ENCODE data around the gene RBM42.

The RBM42 gene

DNA sequence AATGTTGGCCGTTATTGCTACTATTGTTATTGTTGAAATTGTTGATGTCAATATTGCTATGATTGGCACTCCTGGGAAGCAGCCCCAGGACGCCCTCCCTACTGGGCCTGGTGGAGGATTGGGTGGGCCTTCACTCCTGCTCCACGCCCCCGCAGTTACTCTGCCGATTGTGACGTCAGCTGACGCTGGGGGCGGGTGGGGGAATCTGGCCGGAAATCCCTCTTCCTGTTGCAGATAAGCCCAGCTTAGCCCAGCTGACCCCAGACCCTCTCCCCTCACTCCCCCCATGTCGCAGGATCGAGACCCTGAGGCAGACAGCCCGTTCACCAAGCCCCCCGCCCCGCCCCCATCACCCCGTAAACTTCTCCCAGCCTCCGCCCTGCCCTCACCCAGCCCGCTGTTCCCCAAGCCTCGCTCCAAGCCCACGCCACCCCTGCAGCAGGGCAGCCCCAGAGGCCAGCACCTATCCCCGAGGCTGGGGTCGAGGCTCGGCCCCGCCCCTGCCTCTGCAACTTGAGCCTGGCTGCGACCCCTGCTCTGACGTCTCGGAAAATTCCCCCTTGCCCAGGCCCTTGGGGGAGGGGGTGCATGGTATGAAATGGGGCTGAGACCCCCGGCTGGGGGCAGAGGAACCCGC, 12.8 kb downstream of the RBM42 start, which contains the start of gene ETV2:
ETV2 (plus strand) TSS at position 231 of the 637 bp plus-strand sequence. CDS start 716 bp downstream, outside the sequence.
- intact Hi-C loops (cut with DNase I; ENCODE audit: low total_unique reads): no loop called here
- TF ChIP-seq, protein P1, sequence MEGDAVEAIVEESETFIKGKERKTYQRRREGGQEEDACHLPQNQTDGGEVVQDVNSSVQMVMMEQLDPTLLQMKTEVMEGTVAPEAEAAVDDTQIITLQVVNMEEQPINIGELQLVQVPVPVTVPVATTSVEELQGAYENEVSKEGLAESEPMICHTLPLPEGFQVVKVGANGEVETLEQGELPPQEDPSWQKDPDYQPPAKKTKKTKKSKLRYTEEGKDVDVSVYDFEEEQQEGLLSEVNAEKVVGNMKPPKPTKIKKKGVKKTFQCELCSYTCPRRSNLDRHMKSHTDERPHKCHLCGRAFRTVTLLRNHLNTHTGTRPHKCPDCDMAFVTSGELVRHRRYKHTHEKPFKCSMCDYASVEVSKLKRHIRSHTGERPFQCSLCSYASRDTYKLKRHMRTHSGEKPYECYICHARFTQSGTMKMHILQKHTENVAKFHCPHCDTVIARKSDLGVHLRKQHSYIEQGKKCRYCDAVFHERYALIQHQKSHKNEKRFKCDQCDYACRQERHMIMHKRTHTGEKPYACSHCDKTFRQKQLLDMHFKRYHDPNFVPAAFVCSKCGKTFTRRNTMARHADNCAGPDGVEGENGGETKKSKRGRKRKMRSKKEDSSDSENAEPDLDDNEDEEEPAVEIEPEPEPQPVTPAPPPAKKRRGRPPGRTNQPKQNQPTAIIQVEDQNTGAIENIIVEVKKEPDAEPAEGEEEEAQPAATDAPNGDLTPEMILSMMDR (IDR thresholded peaks at IDR 0.05): no peak
- H3K4me3 ChIP-seq: no peak within 1 kb of the TSS
- H3K27ac ChIP-seq: no peak within 1 kb of the TSS
- no peak for DNase-seq
- H3K9me3 ChIP-seq: no peaks in the 10 kb centered on the region
- peaks cover 9 to 18% (median 17%) of the 10 kb centered on the region in 3 donors for H3K36me3 ChIP-seq
- peaks cover 4 to 29% (median 21%) of the 10 kb centered on the region in 4 donors for H3K4me1 ChIP-seq
- H3K27me3 ChIP-seq: no peaks in the 10 kb centered on the region

DNA sequence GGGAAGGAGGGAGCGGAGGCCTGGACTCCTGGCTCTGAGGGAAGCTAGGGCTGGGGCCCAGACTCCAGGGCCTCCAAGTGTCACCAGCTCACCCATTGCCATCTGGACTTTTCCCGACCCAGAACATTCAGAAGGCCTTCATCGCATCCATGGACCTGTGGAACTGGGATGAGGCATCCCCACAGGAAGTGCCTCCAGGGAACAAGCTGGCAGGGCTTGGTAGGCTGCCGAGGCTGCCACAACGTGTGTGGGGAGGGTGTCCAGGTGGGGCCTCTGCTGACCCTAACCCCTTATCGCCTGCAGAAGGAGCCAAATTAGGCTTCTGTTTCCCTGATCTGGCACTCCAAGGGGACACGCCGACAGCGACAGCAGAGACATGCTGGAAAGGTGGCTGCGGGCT, 13.5 kb downstream of the RBM42 start:
- H3K36me3 ChIP-seq: peaks cover 4 to 11% (median 10%) of the 10 kb centered on the region in 3 donors
- H3K4me1 ChIP-seq: peaks cover 4 to 29% (median 21%) of the 10 kb centered on the region in 4 donors
- H3K9me3 ChIP-seq: no peaks in the 10 kb centered on the region
- intact Hi-C loops (cut with DNase I; ENCODE audit: low total_unique reads): no loop called here
- DNase-seq: no peak
- no peak overlapping the region for H3K4me3 ChIP-seq
- H3K27me3 ChIP-seq: no peaks in the 10 kb centered on the region
- no peak overlapping the region for H3K27ac ChIP-seq
- TF ChIP-seq, protein P1 (IDR thresholded peaks at IDR 0.05): no peak

DNA sequence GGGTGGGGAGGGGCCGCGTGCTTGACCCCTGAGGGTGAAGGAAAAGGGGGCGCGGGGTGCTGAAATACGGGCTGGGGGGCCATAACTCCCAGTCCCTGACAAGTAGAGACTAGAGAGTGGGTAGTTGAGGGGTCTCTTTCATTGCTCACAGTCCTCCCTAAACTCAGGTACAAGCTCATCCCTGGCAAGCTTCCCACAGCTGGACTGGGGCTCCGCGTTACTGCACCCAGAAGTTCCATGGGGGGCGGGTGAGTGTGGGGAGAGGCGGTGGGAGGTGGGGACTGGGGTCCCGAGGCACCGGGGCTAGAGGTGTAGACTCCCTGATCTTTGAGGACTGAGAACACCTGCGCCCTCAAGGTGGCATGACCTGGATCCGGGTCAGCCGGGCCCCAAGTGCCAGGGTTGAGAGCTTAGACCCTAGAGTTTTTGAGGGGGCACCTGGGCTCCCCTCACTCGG, 14.0 kb downstream of the RBM42 start:
- peak overlapping the region; percentile 59 to 73 for H3K4me3 ChIP-seq
- TF ChIP-seq, protein P1 (IDR thresholded peaks at IDR 0.05): no peak
- no peaks in the 10 kb centered on the region for H3K27me3 ChIP-seq
- DNase-seq: no peak
- H3K27ac ChIP-seq: peak overlapping the region; percentile 72 to 93
- peaks cover 0 to 6% (median 5%) of the 10 kb centered on the region in 3 donors for H3K36me3 ChIP-seq
- peaks cover 4 to 34% (median 24%) of the 10 kb centered on the region in 4 donors for H3K4me1 ChIP-seq
- intact Hi-C loops (cut with DNase I; ENCODE audit: low total_unique reads): no loop called here
- no peaks in the 10 kb centered on the region for H3K9me3 ChIP-seq

DNA sequence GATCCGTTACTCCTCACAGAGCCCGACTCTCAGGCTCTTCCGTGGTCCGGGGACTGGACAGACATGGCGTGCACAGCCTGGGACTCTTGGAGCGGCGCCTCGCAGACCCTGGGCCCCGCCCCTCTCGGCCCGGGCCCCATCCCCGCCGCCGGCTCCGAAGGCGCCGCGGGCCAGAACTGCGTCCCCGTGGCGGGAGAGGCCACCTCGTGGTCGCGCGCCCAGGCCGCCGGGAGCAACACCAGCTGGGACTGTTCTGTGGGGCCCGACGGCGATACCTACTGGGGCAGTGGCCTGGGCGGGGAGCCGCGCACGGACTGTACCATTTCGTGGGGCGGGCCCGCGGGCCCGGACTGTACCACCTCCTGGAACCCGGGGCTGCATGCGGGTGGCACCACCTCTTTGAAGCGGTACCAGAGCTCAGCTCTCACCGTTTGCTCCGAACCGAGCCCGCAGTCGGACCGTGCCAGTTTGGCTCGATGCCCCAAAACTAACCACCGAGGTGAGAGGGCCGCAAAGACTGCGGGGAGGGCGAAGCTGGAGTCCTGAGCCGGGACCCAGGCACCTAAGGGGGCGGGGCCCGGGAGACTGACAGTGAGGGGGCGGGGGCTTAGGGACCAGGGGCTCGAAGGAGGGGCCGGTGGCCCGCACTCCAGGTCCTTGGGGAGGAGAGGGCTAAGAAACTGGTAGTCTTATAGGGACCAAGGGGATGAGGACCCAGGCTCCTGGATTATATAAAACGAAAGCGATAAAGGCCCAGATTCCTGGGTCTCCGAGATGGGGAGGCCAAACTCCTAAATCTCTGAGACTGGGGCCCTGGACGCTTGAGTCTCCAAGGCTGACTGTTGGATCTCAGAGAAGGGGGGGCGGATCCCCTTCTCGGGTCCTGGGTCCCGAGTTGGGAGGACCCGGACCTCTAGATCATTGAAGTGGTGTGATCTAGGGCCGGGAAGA, 14.7 kb downstream of the RBM42 start:
- H3K27me3 ChIP-seq: no peaks in the 10 kb centered on the region
- TF ChIP-seq, protein P1 (IDR thresholded peaks at IDR 0.05): no peak
- intact Hi-C loops (cut with DNase I; ENCODE audit: low total_unique reads): loop anchor here (2.0 kb wide), 1 partner anchor 15 kb away; the partner anchor contains the start of gene RBM42
- H3K36me3 ChIP-seq: no peaks in the 10 kb centered on the region
- no peaks in the 10 kb centered on the region for H3K9me3 ChIP-seq
- peaks cover 4 to 34% (median 24%) of the 10 kb centered on the region in 4 donors for H3K4me1 ChIP-seq
- peak overlapping the region; percentile 59 to 73 for H3K4me3 ChIP-seq
- peak overlapping the region; percentile 72 to 93 for H3K27ac ChIP-seq
- DNase-seq: peak; percentile 71 to 87

DNA sequence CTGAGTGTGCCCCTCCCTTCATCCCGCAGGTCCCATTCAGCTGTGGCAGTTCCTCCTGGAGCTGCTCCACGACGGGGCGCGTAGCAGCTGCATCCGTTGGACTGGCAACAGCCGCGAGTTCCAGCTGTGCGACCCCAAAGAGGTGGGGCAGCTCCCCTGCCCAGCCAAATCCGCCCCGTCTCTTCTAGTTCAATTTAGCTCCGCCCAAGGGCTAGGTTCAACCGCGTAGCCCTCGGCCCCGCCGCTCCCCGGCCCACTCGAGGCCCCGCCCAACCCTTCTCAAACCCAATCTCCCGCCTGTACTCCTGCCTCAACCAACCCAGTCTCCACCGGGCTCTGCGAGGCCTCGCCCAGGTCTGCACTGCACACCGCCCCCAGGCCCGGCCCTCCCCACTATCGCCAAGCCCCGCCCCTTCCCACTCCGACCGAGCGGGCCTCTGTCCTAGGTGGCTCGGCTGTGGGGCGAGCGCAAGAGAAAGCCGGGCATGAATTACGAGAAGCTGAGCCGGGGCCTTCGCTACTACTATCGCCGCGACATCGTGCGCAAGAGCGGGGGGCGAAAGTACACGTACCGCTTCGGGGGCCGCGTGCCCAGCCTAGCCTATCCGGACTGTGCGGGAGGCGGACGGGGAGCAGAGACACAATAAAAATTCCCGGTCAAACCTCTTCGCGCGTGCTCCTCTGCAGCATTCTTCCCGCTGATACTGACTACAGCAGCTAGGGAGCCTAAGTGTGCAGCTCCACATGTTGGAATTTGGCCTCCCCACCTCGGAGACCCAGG, 15.6 kb downstream of the RBM42 start:
- TF ChIP-seq, protein P1 (IDR thresholded peaks at IDR 0.05): no peak
- DNase-seq: peak; percentile 96 to 98
- Histone ChIP-seq H3K4me3 (peak overlapping the region; percentile 59 to 73), H3K36me3 (no peaks in the 10 kb centered on the region), H3K27ac (peak overlapping the region; percentile 72 to 93), H3K4me1 (peaks cover 4 to 43% (median 32%) of the 10 kb centered on the region in 4 donors), H3K27me3 (no peaks in the 10 kb centered on the region), H3K9me3 (no peaks in the 10 kb centered on the region)
- intact Hi-C loops (cut with DNase I; ENCODE audit: low total_unique reads): loop anchor here (2.0 kb wide), 1 partner anchor 16 kb away; the partner anchor contains the start of gene RBM42

All from tibial artery (tissue), 4 donors.